ENCODE data around the gene OR8G5.

OR8G5 gene

GRCh38 chr11:124294687-124295086, 38.5 kb downstream of the OR8G5 start:
- DNase-seq = no peak

GRCh38 chr11:124296016-124296415, 39.8 kb downstream of the OR8G5 start:
- no peak for DNase-seq

GRCh38 chr11:124297921-124298320, 41.7 kb downstream of the OR8G5 start:
- no peak for DNase-seq

GRCh38 chr11:124301548-124301947, 45.4 kb downstream of the OR8G5 start:
- no peak for DNase-seq

GRCh38 chr11:124302347-124303125, 46.4 kb downstream of the OR8G5 start:
- DNase-seq = no peak

GRCh38 chr11:124307093-124307492, 50.9 kb downstream of the OR8G5 start:
- no peak for DNase-seq

GRCh38 chr11:124310721-124311120, 54.5 kb downstream of the OR8G5 start:
- DNase-seq = no peak

GRCh38 chr11:124311269-124311668, 55.1 kb downstream of the OR8G5 start:
- no peak for DNase-seq

- no peak for DNase-seq
Observed at GRCh38 chr11:124311670-124312069, 55.5 kb downstream of the OR8G5 start.

GRCh38 chr11:124313131-124313530, 57.0 kb downstream of the OR8G5 start:
- no peak for DNase-seq

GRCh38 chr11:124313849-124314248, 57.7 kb downstream of the OR8G5 start, which contains the start of gene OR8D1:
OR8D1 (minus strand) TSS chr11:124313949; CDS start chr11:124310766, 3,183 bp downstream.
- no peak for DNase-seq

GRCh38 chr11:124315052-124315451, 58.9 kb downstream of the OR8G5 start:
- DNase-seq = no peak

Measured in NCI-H187 treated with DMSO at 0.1 percent for 48 hours (cell line).